GM18498 (cell line): ENCODE data around the gene TLR8.
A peak's percentile ranks its signal among the peaks of the same experiment; 100 is the strongest.

ENCODE experiments used
- ATAC-seq: cut with Tn5 transposase; IDR thresholded peaks from one replicate; pipeline ENCODE4 v1.9.1; 2021; ENCODE audit warnings: mild to moderate bottlenecking, moderate library complexity; ENCODE audit not compliant: unreplicated experiment

TLR8 gene

DNA sequence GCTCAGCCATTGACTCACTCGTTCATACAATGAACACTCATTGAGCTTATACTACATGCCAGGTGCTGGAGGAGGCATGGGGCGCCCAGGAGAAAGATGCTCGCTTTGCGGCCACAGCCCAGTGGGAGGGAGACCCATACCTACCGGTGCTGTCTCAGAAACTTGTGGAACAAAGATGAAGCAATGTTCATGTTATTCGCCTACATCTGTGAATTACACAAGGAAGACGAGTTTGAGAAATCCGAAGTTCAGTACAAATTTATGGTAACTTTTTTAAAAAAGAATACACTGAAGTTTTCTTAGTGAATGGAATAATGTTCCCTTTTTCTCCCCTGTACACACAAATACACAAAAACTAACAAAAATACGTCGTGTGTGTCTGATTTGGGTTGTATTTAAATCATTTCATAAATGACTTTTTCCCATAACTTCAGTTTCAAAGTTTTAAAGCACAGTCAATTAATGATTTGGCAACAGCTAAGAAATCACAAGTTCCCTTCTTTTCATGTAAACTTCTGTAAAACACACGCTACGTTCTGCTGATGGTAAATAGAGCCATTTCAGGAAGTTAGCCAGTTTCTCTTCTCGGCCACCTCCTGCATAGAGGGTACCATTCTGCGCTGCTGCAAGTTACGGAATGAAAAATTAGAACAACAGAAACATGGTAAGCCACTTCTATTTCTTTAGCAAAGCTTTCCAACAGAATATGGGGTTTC, at the start of gene TLR8:
Gene TLR8 (plus strand): TSS at position 575 of the 716 bp plus-strand sequence. CDS start 87 bp downstream, at position 662.
- no peak for ATAC-seq

- ATAC-seq, result no peak
These were observed 41.1 kb upstream of the TLR8 start for GRCh38 chrX:12865359-12865758.

- peak; percentile 52 for ATAC-seq
These were observed 39.7 kb upstream of the TLR8 start, which contains the start of gene TLR7 for GRCh38 chrX:12866451-12867377. TSS of gene TLR7 (plus strand) at chrX:12867072. CDS start at chrX:12867579, 507 bp downstream.

- peak; percentile 34 for ATAC-seq
These were observed 38.7 kb upstream of the TLR8 start for GRCh38 chrX:12867685-12868084.

GRCh38 chrX:12868747-12869146, 37.7 kb upstream of the TLR8 start:
- peak; percentile 71 for ATAC-seq

- no peak for ATAC-seq
These were observed 35.2 kb upstream of the TLR8 start for GRCh38 chrX:12871257-12871656.

DNA sequence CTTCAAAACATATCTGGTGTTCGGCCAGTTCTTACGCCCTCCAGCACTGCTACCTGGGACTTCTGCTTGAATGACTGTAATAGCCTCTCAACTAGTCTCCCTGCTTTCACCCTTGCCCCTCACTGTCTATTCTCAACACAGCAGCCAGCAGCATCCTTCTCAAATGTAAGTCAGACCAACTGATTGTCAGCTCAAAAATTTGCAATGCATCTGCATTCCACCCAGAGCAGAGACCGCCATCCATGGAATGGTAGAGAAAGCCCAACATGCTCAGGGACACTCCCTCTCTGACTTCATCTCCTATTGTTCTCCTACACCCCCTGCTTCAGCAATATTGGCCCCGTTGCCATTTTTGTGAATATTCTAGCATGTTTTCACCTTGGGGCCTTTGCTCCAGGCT, 33.7 kb upstream of the TLR8 start:
- ATAC-seq, result no peak

DNA sequence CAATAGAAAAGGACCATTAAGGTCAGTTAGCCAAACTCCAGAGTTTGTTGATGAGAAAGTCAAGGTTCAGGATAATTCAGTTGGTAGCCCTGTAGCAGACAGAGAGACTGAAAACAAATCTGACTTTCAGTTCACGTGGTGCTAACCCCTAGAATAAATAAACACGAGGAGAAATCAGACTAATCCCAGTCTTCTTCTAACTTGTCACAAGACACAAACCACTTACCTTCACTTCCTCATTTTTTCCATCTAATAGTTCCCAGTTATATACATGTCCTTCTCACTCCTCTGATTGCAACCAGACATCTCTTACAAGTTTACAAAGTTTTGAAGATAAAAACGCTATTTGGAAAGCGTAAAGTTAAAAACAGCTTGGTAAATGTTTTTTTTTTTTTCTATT, 31.8 kb upstream of the TLR8 start:
- no peak for ATAC-seq

- no peak for ATAC-seq
These were observed 29.0 kb upstream of the TLR8 start for GRCh38 chrX:12877386-12877785.

DNA sequence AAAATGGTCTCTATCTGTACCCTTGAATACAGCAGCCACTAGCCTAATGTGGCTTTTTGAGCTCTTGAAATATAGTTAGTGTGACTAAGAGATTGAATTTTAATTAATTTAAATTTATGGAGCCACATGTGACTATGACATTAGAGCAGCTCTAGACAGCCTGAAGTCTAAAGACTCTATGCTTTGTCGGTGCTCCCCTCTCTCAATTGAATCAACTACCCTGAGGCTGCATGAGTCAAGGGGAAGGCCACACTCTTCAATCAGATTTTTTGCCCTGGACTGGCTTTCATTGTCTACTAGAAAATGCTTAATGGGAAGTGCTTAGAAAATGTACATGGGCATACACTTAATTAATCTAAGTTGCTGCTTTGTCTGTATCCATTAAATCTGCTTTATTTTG, 27.9 kb upstream of the TLR8 start:
- no peak for ATAC-seq

DNA sequence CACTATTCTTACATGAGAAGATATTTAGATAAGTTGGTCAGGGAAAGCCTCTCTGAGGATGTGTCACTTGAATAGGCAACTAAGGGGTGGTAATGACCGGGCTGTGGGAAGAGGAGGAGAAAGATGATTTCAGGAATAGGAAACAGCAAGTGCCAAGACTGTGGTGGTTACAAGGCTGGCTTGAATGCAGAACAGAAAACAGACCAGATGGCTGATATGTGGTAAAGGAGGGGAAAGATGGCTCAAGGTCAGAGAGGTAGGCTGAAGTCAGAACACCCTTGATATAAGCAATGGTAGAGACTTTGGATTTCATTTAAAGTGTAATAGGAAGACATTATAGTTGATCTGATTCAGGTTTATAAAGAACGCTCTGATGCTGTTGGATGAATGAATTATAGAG, 24.5 kb upstream of the TLR8 start:
- ATAC-seq, result no peak

GRCh38 chrX:12885508-12885907, 20.9 kb upstream of the TLR8 start:
- ATAC-seq, result no peak

DNA sequence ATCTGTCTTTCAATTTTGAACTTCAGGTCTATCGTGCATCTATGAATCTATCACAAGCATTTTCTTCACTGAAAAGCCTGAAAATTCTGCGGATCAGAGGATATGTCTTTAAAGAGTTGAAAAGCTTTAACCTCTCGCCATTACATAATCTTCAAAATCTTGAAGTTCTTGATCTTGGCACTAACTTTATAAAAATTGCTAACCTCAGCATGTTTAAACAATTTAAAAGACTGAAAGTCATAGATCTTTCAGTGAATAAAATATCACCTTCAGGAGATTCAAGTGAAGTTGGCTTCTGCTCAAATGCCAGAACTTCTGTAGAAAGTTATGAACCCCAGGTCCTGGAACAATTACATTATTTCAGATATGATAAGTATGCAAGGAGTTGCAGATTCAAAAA, 19.9 kb upstream of the TLR8 start:
- ATAC-seq, result no peak

DNA sequence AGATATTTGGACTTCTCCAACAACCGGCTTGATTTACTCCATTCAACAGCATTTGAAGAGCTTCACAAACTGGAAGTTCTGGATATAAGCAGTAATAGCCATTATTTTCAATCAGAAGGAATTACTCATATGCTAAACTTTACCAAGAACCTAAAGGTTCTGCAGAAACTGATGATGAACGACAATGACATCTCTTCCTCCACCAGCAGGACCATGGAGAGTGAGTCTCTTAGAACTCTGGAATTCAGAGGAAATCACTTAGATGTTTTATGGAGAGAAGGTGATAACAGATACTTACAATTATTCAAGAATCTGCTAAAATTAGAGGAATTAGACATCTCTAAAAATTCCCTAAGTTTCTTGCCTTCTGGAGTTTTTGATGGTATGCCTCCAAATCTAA, 19.3 kb upstream of the TLR8 start:
- ATAC-seq, result no peak

GRCh38 chrX:12887767-12888166, 18.7 kb upstream of the TLR8 start:
- no peak for ATAC-seq

- ATAC-seq, result no peak
These were observed 16.0 kb upstream of the TLR8 start for GRCh38 chrX:12890467-12890866.

GRCh38 chrX:12891171-12891570, 15.2 kb upstream of the TLR8 start:
- no peak for ATAC-seq

GRCh38 chrX:12891915-12892506, 14.4 kb upstream of the TLR8 start:
- peak; percentile 69 for ATAC-seq

DNA sequence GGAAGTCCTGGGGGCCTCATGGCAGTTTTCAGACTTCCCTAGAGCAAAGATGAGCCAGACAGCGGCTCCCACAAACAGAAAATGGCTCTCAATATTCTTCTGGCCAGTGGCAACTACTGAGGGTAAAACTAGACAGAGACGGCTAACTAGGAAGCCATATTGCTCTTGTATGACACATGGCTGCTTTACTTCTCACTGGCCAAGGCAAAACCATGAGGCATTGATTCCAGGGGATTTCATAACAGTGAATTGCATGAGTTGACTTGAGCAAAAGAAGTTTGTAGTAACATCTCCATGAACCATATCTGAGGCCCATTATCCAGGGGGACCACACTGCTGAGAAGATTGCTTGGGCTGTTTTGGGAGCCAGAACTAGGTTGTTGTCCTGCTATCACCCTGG, 13.7 kb upstream of the TLR8 start:
- ATAC-seq, result no peak

DNA sequence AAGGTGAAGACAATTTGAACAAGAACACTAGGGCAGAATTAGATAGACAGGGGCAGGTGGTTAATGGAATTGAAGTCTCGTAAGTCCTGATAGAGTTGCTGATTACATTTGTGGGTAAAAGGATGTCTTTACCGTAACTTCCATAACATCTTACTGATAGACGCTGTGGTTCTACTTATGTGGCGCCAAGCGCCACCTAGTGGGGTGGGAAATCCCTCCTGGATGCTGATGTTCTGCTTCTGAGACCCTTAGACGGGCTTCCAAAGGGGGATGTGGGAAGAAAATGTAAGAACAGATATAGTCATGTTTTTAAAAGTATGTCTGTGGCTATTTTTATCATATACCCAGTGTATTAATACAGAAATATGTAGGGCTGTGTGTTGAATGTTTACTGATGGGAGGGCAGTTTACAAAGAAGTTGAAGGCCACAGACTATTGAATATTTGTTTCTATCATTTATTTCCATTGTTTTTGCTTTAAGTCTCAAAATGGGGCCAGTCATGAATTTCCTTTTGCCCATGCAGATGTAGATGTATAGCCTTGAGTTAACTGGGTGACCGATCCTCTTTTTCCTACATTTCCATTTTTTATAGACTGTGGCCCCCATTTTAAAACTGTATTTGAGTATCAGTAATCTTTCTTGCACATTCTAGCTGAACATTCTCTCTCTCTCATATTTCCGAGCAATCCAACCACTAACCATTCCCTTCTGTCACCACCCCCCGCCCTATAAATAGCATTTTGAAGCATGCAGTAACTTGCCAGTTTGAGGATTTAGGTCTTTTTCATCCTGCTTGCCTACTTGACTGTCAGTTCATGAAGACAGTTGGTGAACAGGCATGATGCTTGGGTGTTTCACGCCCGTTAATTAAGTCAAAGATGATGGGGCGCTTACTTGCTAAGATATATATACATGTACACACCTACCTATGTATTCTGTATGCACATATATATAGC, 12.1 kb upstream of the TLR8 start:
- ATAC-seq, result no peak
